Metanephros (tissue), 1 donor: ENCODE results near the gene DACT2. TPM values are rescaled to one million over a fixed set of nuclear protein-coding genes. Genes with fewer than 3 reads are reported as not detected.

Source experiments
- total RNA-seq: library from RNA; depleted of rRNA; stranded (reverse); fragments of >200 nt; gene quantifications from one replicate; pipeline ENCODE4 v1.2.3, GENCODE V29; 2014

DACT2 gene
- 28.6 TPM for total RNA-seq

GRCh38 chr6:168319279-168320111 is at the start of gene DACT2:
DACT2 (minus strand) TSS chr6:168319777; CDS start chr6:168319633, 144 bp downstream.

Other genes with a start within 250 kb of the DACT2 start
- 6.9 TPM for gene FRMD1, start 240.6 kb downstream of the DACT2 start, total RNA-seq
- 31.0 TPM for gene SMOC2, start 121.4 kb upstream of the DACT2 start, total RNA-seq